MM.1S (cell line): ENCODE data around the gene PLAGL1.

Source experiments
- DNase-seq: peaks from one replicate; pipeline ENCODE4 v3.0.0-alpha.2; 2015
- H2AFZ ChIP-seq: fragments of 300-600 bp; sonication (generic); 2 replicates; pipeline ENCODE4 v1.6.0; 2016; ENCODE audit warnings: antibody characterized with exemption, low read length
- H3F3A ChIP-seq: fragments of 300-600 bp; sonication (generic); 2 replicates; pipeline ENCODE4 v1.6.1; 2016; ENCODE audit warnings: mild to moderate bottlenecking, antibody characterized with exemption, low read length, moderate library complexity, mixed read lengths; ENCODE audit not compliant: insufficient read depth
- H3K27ac ChIP-seq: fragments of 300-600 bp; sonication (generic); 2 replicates; pipeline ENCODE4 v1.5.1; 2016; ENCODE audit warnings: mild to moderate bottlenecking, low read length
- H3K27me3 ChIP-seq: fragments of 300-600 bp; sonication (generic); replicated peaks from 2 replicates; pipeline ENCODE4 v1.6.0; 2016; ENCODE audit warnings: low read length; ENCODE audit not compliant: insufficient read depth
- H3K36me3 ChIP-seq: fragments of 300-600 bp; sonication (generic); replicated peaks from 2 replicates; pipeline ENCODE4 v1.6.1; 2016; ENCODE audit warnings: mild to moderate bottlenecking, low read length, mixed read lengths; ENCODE audit not compliant: insufficient read depth
- H3K4me1 ChIP-seq: fragments of 300-600 bp; sonication (generic); 2 replicates; pipeline ENCODE4 v1.6.1; 2016; ENCODE audit warnings: low read length, mixed read lengths
- H3K4me2 ChIP-seq: fragments of 300-600 bp; sonication (generic); 2 replicates; pipeline ENCODE4 v1.6.0; 2016; ENCODE audit warnings: low read depth, low read length
- H3K4me3 ChIP-seq: fragments of 300-600 bp; sonication (generic); 2 replicates; pipeline ENCODE4 v1.5.1; 2016; ENCODE audit warnings: low read length, mixed read lengths
- H3K79me2 ChIP-seq: fragments of 300-600 bp; sonication (generic); 2 replicates; pipeline ENCODE4 v1.6.1; 2016; ENCODE audit warnings: mixed run types, low read length, mixed read lengths
- H3K9ac ChIP-seq: fragments of 300-600 bp; sonication (generic); 2 replicates; pipeline ENCODE4 v1.6.1; 2016; ENCODE audit warnings: low read length, mixed read lengths
- H3K9me2 ChIP-seq: fragments of 300-600 bp; sonication (generic); replicated peaks from 2 replicates; pipeline ENCODE4 v1.6.1; 2016; ENCODE audit warnings: mild to moderate bottlenecking, low read length, mixed read lengths; ENCODE audit not compliant: insufficient read depth
- H3K9me3 ChIP-seq: fragments of 300-600 bp; sonication (generic); replicated peaks from 2 replicates; pipeline ENCODE4 v1.6.1; 2016; ENCODE audit warnings: mild to moderate bottlenecking, low read length, mixed read lengths; ENCODE audit not compliant: insufficient read depth
- H4K20me1 ChIP-seq: fragments of 300-600 bp; sonication (generic); 2 replicates; pipeline ENCODE4 v1.6.1; 2016; ENCODE audit warnings: mild to moderate bottlenecking, low read length, moderate library complexity, mixed read lengths; ENCODE audit not compliant: insufficient read depth
- EZH2 ChIP-seq: fragments of 300-600 bp; sonication (generic); optimal IDR thresholded peaks from 2 replicates; pipeline ENCODE3; 2017; ENCODE audit warnings: low read depth, mild to moderate bottlenecking, antibody characterized with exemption, low read length, mixed read lengths
- EZH2phosphoT487 ChIP-seq: fragments of 300-600 bp; sonication (generic); IDR thresholded peaks from 2 replicates; pipeline ENCODE4 v1.6.1; 2018; ENCODE audit warnings: antibody characterized with exemption, low read length
- TF ChIP-seq, protein P1 (sequence below): fragments of 300-600 bp; sonication (generic); IDR thresholded peaks from 2 replicates; pipeline ENCODE4 v1.5.1; 2016; ENCODE audit warnings: antibody characterized with exemption, low read length, mixed read lengths

Gene PLAGL1

DNA sequence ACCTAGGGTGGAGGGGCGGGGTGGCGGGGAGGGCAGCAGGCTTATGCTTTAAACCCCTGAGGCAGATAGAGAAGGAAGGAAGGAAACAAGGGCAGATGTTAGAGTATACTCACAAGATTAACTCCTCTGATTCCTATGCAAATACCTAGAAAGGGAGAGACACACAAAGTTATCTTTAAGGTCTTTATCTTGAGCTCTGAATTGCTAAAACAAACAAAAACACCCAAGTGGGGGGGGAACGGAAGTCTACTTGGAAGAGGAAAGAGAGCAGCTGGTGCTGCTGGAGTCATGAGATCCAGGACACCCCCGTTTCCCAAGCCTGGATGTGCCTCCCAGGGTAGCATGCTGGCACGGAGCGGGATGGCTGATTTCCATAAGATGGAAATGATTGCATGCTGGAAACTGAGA lies 43.4 kb downstream of the PLAGL1 start:
- no peaks in the 10 kb centered on the region for H3K9me2 ChIP-seq
- TF ChIP-seq EZH2phosphoT487: no peak

DNA sequence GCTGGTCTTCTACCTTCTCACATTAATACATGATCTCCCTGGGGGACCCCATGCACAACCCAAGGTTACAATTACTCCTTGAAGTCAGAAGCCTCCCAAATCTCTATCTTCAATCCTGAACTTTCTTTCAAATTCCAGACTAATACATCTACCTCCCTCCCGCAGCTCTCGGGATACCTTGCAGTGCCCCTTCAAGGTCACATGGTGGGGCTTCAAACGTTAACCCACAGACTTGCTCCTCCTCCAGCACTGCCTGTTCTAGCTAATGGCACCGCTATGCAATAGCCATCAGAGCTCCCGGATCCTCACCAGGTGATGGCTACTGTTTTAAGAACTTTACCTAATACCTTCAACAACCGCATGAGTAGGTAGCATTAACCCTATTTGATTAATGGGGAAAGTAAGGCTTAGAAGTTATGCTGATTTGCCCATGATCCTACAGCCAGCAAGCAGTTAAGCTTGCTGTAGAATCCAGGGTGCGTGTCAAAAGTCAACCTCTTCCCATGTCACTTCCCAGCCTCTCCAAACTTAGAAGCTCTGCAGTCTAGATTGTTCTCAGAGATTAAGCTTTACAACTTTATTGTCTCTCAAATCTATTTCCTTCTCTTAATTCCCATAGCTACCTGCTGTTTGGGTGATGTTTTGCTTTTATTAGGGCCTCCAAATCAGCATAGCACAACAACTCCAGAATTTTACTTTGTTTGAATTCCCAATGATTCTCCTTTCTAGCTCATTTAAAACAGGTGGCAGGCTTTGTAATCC lies 44.7 kb downstream of the PLAGL1 start:
- TF ChIP-seq, protein P1, sequence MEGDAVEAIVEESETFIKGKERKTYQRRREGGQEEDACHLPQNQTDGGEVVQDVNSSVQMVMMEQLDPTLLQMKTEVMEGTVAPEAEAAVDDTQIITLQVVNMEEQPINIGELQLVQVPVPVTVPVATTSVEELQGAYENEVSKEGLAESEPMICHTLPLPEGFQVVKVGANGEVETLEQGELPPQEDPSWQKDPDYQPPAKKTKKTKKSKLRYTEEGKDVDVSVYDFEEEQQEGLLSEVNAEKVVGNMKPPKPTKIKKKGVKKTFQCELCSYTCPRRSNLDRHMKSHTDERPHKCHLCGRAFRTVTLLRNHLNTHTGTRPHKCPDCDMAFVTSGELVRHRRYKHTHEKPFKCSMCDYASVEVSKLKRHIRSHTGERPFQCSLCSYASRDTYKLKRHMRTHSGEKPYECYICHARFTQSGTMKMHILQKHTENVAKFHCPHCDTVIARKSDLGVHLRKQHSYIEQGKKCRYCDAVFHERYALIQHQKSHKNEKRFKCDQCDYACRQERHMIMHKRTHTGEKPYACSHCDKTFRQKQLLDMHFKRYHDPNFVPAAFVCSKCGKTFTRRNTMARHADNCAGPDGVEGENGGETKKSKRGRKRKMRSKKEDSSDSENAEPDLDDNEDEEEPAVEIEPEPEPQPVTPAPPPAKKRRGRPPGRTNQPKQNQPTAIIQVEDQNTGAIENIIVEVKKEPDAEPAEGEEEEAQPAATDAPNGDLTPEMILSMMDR: no peak
- TF ChIP-seq EZH2 (no peak), EZH2phosphoT487 (no peak)
- DNase-seq: no peak
- Histone ChIP-seq H3K9me3 (no peaks in the 10 kb centered on the region), H2AFZ (no peak overlapping the region), H3K9me2 (no peaks in the 10 kb centered on the region), H3K79me2 (no peaks in the 10 kb centered on the region), H4K20me1 (no peaks in the 10 kb centered on the region), H3K4me2 (no peak overlapping the region), H3K36me3 (no peaks in the 10 kb centered on the region), H3K27me3 (no peaks in the 10 kb centered on the region), H3K4me1 (no peaks in the 10 kb centered on the region), H3F3A (no peaks in the 10 kb centered on the region), H3K4me3 (no peak overlapping the region), H3K27ac (no peak overlapping the region), H3K9ac (no peak overlapping the region)

More for the DNA sequence above, 43.4 kb downstream of the PLAGL1 start:
- no peak for DNase-seq
- no peak overlapping the region for H3K27ac ChIP-seq
- no peak overlapping the region for H3K4me3 ChIP-seq
- no peaks in the 10 kb centered on the region for H3K4me1 ChIP-seq
- no peak overlapping the region for H3K4me2 ChIP-seq
- H3F3A ChIP-seq: no peaks in the 10 kb centered on the region
- no peaks in the 10 kb centered on the region for H4K20me1 ChIP-seq
- H3K79me2 ChIP-seq: no peaks in the 10 kb centered on the region
- H3K36me3 ChIP-seq: no peaks in the 10 kb centered on the region
- no peak overlapping the region for H3K9ac ChIP-seq
- no peaks in the 10 kb centered on the region for H3K27me3 ChIP-seq
- no peak overlapping the region for H2AFZ ChIP-seq
- no peaks in the 10 kb centered on the region for H3K9me3 ChIP-seq

DNA sequence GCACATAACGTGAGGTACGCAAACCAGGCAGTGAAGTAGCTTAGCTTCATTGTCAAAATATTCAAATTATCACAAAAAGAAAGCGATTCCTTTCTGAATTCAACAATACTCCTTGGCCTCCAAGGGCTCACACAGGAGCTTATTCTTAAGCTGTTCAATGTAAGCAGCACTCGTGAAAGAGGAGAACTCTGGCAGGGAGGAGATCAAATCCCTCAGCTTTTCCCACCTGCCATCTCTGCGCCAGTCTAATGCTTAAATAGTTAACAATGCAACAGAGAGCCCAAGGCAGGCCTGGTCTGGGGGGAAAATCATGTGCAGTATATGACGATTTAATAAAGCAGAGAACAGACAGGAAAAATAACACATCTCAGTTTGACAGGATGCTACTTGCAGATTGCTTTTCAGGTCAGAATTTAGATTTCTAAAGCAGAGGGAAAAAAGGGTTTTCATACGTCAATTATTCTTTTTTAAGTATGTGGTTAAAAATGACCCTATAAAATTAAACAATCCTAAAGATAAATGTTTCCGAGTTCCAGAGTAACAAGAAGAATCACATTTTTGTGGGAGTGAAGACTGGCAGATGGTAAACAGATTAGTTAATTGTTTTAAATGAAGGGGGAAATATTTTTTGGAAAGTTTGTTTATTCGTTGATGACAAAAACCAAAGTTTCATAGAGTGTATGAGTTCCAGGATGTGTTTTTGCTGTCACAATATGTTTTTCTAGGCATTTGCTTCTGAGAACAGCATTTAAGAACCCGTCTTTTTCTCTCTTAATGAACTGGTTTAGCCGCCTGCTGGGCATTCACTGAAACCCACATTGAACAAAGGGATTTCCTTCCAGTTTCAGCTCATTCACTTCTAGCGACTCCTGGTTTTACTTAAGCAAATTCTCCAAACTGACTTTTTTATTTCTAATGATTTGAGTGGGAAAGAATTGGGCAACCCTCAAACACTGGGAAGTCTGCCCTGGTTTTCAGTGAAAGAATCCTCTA lies 45.9 kb downstream of the PLAGL1 start:
- H3K27me3 ChIP-seq: no peaks in the 10 kb centered on the region
- H3K27ac ChIP-seq: no peak overlapping the region
- TF ChIP-seq EZH2 (no peak), EZH2phosphoT487 (no peak)
- TF ChIP-seq, protein P1: no peak
- H3K4me3 ChIP-seq: no peak overlapping the region
- H3K4me2 ChIP-seq: no peak overlapping the region
- H3K4me1 ChIP-seq: no peaks in the 10 kb centered on the region
- H3F3A ChIP-seq: no peaks in the 10 kb centered on the region
- H3K9me2 ChIP-seq: no peaks in the 10 kb centered on the region
- H4K20me1 ChIP-seq: no peaks in the 10 kb centered on the region
- DNase-seq: no peak
- H3K79me2 ChIP-seq: no peaks in the 10 kb centered on the region
- H3K36me3 ChIP-seq: no peaks in the 10 kb centered on the region
- H3K9ac ChIP-seq: no peak overlapping the region
- H3K9me3 ChIP-seq: no peaks in the 10 kb centered on the region
- no peak overlapping the region for H2AFZ ChIP-seq
